ENCODE data around the gene PPP2CA. TPM values are rescaled to one million over a fixed set of nuclear protein-coding genes. Genes with fewer than 3 reads are reported as not detected.

Gene PPP2CA
- total and polyA plus RNA-seq, 2 of the 8 experiments (the other 6 are each of a cell fraction or from before 2014, with no cell fraction given), result 75.0 to 205 TPM

- TF ChIP-seq, protein P1, sequence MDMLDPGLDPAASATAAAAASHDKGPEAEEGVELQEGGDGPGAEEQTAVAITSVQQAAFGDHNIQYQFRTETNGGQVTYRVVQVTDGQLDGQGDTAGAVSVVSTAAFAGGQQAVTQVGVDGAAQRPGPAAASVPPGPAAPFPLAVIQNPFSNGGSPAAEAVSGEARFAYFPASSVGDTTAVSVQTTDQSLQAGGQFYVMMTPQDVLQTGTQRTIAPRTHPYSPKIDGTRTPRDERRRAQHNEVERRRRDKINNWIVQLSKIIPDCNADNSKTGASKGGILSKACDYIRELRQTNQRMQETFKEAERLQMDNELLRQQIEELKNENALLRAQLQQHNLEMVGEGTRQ (IDR thresholded peaks at IDR 0.05; ENCODE audit: low read length), result no peak
- TF ChIP-seq TAF1 (IDR thresholded peaks at IDR 0.05; ENCODE audit: low read depth, low read length) (0 out of 2 replicates have a peak, but pooled peaks have one; percentile 37), EZH2 (IDR thresholded peaks at IDR 0.05; ENCODE audit: low read depth, low read length, severe bottlenecking) (no peak), RBBP5 (IDR thresholded peaks at IDR 0.05; ENCODE audit: borderline replicate concordance, low read depth, low read length) (no peak), POU5F1 (IDR thresholded peaks at IDR 0.05; ENCODE audit: low read depth, low read length) (no peak), MAFK (IDR thresholded peaks at IDR 0.05; ENCODE audit: low read depth, low read length) (no peak), YY1 (IDR thresholded peaks at IDR 0.05; ENCODE audit: low read depth, low read length) (no peak), CBX5 (IDR thresholded peaks at IDR 0.05; ENCODE audit: low read depth, low read length) (no peak), POLR2AphosphoS5 (IDR thresholded peaks at IDR 0.05; ENCODE audit: low read depth, low read length) (no peak), KDM4A (IDR thresholded peaks at IDR 0.05; ENCODE audit: low read depth, low read length, severe bottlenecking) (no peak), GABPA (IDR thresholded peaks at IDR 0.05; ENCODE audit: borderline replicate concordance, insufficient read depth, low read length) (no peak), SRF (IDR thresholded peaks at IDR 0.05; ENCODE audit: low read depth, low read length) (no peak), TAF7 (optimal IDR thresholded peaks at IDR 0.05; ENCODE audit: borderline replicate concordance, low read depth, low read length) (no peak), CREB1 (IDR thresholded peaks at IDR 0.05) (no peak), EGR1 (IDR thresholded peaks at IDR 0.05; ENCODE audit: borderline replicate concordance, low read depth, low read length) (0 out of 2 replicates have a peak, but pooled peaks have one; percentile 9), SIN3A (conservative IDR thresholded peaks at IDR 0.05 in 1 of 2, IDR thresholded peaks at IDR 0.05 in 1 of 2; ENCODE audit: low read depth in 1 of 2, low read length in 2 of 2) (no peak), BACH1 (IDR thresholded peaks at IDR 0.05; ENCODE audit: low read length) (no peak)
Observed at GRCh38 chr5:134247428-134248224, 21.8 kb upstream of the PPP2CA start (continued).
